HCEC 1CT (cell line): Measurements from ENCODE around the gene RBFA.
"Not testable (repeated sequence)": the region's sequence is repeated elsewhere in the genome, so short reads cannot be mapped to it uniquely, and the experiment has no call there.

Source experiments
- DNase-seq: peaks from one replicate; pipeline ENCODE4 v3.0.0-alpha.2; 2017

The RBFA gene

GRCh38 chr18:80034068-80034851, at the start of gene RBFA:
Gene RBFA (plus strand): TSS chr18:80034434. CDS start chr18:80034496, 62 bp downstream.
- DNase-seq, result peak; percentile 97

GRCh38 chr18:79985172-79985571, 49.1 kb upstream of the RBFA start:
- no peak for DNase-seq

- no peak for DNase-seq
These were observed 47.5 kb upstream of the RBFA start for GRCh38 chr18:79986726-79987125.

- DNase-seq, result no peak
These were observed 46.7 kb upstream of the RBFA start for GRCh38 chr18:79987566-79987965.

- peak; percentile 42 for DNase-seq
These were observed 46.2 kb upstream of the RBFA start for GRCh38 chr18:79988071-79988450.

- DNase-seq, result peak; percentile 87
These were observed 45.6 kb upstream of the RBFA start, which contains the start of gene TXNL4A for GRCh38 chr18:79988451-79989194. Gene TXNL4A (minus strand): TSS chr18:79988563. CDS start chr18:79988392, 171 bp downstream.

- DNase-seq, result no peak
These were observed 45.1 kb upstream of the RBFA start for GRCh38 chr18:79989195-79989497.

- peak; percentile 22 for DNase-seq
These were observed 42.7 kb upstream of the RBFA start for GRCh38 chr18:79991494-79991893.

GRCh38 chr18:79999701-80000100, 34.5 kb upstream of the RBFA start:
- DNase-seq, result not testable (repeated sequence)

GRCh38 chr18:80000877-80001276, 33.4 kb upstream of the RBFA start:
- DNase-seq, result no peak

- no peak for DNase-seq
These were observed 31.8 kb upstream of the RBFA start for GRCh38 chr18:80002468-80002867.

- DNase-seq, result no peak
These were observed 29.5 kb upstream of the RBFA start for GRCh38 chr18:80004600-80005342.

- DNase-seq, result no peak
These were observed 27.5 kb upstream of the RBFA start for GRCh38 chr18:80006724-80007123.

GRCh38 chr18:80009661-80010550, 24.3 kb upstream of the RBFA start:
- DNase-seq, result peak; percentile 97

GRCh38 chr18:80010551-80010906, 23.7 kb upstream of the RBFA start:
- peak; percentile 26 for DNase-seq

GRCh38 chr18:80011496-80012137, 22.6 kb upstream of the RBFA start:
- DNase-seq, result not testable (repeated sequence)

GRCh38 chr18:80012714-80013113, 21.5 kb upstream of the RBFA start:
- DNase-seq, result no peak

GRCh38 chr18:80022613-80023012, 11.6 kb upstream of the RBFA start:
- no peak for DNase-seq

GRCh38 chr18:80023173-80023572, 11.1 kb upstream of the RBFA start:
- DNase-seq, result no peak

GRCh38 chr18:80026363-80026762, 7.9 kb upstream of the RBFA start:
- DNase-seq, result no peak

- peak; percentile 90 for DNase-seq
These were observed 6.5 kb upstream of the RBFA start for GRCh38 chr18:80027719-80028118.

- no peak for DNase-seq
These were observed 4.5 kb upstream of the RBFA start for GRCh38 chr18:80029690-80030089.
